Measurements from ENCODE around the gene ERC2.

Gene ERC2

GRCh38 chr3:55726501-55726775 is 741.8 kb downstream of the ERC2 start:
- H2AFZ ChIP-seq (ENCODE audit: low read length) = no peak overlapping the region
- H3K4me3 ChIP-seq (ENCODE audit: low read depth, low read length, poor library complexity, severe bottlenecking) = no peak overlapping the region
- no peaks in the 10 kb centered on the region for H3K9me3 ChIP-seq (ENCODE audit: low read length)
- H3K4me2 ChIP-seq (ENCODE audit: low read length) = peak overlapping the region; percentile 57; the same call in 1 of the 2 replicates
- H3F3A ChIP-seq (ENCODE audit: insufficient read depth, low read length) = no peaks in the 10 kb centered on the region
- no peaks in the 10 kb centered on the region for H3K27me3 ChIP-seq (ENCODE audit: insufficient read depth, low read length)
- H3K4me1 ChIP-seq (ENCODE audit: insufficient read depth, low read length, severe bottlenecking) = peaks cover 97% of the 10 kb centered on the region
- TF ChIP-seq EZH2 (IDR thresholded peaks at IDR 0.05; ENCODE audit: borderline replicate concordance, low read length) (no peak), CTCF (IDR thresholded peaks at IDR 0.05; ENCODE audit: low read length) (no peak)
- H3K27ac ChIP-seq (ENCODE audit: low read depth, low read length, poor library complexity, severe bottlenecking) = peak overlapping the region; percentile 98
- H3K79me2 ChIP-seq (ENCODE audit: insufficient read depth, low read length) = no peaks in the 10 kb centered on the region
- H3K9ac ChIP-seq (ENCODE audit: low read length) = peak overlapping the region; percentile 61
- no peaks in the 10 kb centered on the region for H4K20me1 ChIP-seq (ENCODE audit: insufficient read depth, low read length)
- H3K9me2 ChIP-seq (ENCODE audit: low read depth, low read length) = no peaks in the 10 kb centered on the region
- H3K36me3 ChIP-seq (ENCODE audit: insufficient read depth, low read length) = no peaks in the 10 kb centered on the region

GRCh38 chr3:55725681-55726500 is 742.4 kb downstream of the ERC2 start:
- no peaks in the 10 kb centered on the region for H3K27me3 ChIP-seq (ENCODE audit: insufficient read depth, low read length)
- no peaks in the 10 kb centered on the region for H3K79me2 ChIP-seq (ENCODE audit: insufficient read depth, low read length)
- H3K27ac ChIP-seq (ENCODE audit: low read depth, low read length, poor library complexity, severe bottlenecking) = peak overlapping the region; percentile 98
- no peaks in the 10 kb centered on the region for H3K9me2 ChIP-seq (ENCODE audit: low read depth, low read length)
- H3K9ac ChIP-seq (ENCODE audit: low read length) = peak overlapping the region; percentile 61
- H4K20me1 ChIP-seq (ENCODE audit: insufficient read depth, low read length) = no peaks in the 10 kb centered on the region
- peak overlapping the region; percentile 57; the same call in 1 of the 2 replicates for H3K4me2 ChIP-seq (ENCODE audit: low read length)
- H3K9me3 ChIP-seq (ENCODE audit: low read length) = no peaks in the 10 kb centered on the region
- H3K4me1 ChIP-seq (ENCODE audit: insufficient read depth, low read length, severe bottlenecking) = peaks cover 100% of the 10 kb centered on the region
- no peaks in the 10 kb centered on the region for H3K36me3 ChIP-seq (ENCODE audit: insufficient read depth, low read length)
- no peaks in the 10 kb centered on the region for H3F3A ChIP-seq (ENCODE audit: insufficient read depth, low read length)
- H2AFZ ChIP-seq (ENCODE audit: low read length) = no peak overlapping the region
- no peak for TF ChIP-seq EZH2 (IDR thresholded peaks at IDR 0.05; ENCODE audit: borderline replicate concordance, low read length)
- TF ChIP-seq CTCF (IDR thresholded peaks at IDR 0.05; ENCODE audit: low read length) = no peak
- peak overlapping the region; percentile 7 for H3K4me3 ChIP-seq (ENCODE audit: low read depth, low read length, poor library complexity, severe bottlenecking)

- H3K79me2 ChIP-seq (ENCODE audit: insufficient read depth, low read length) = no peaks in the 10 kb centered on the region
- H3K4me1 ChIP-seq (ENCODE audit: insufficient read depth, low read length, severe bottlenecking) = peaks cover 97% of the 10 kb centered on the region
- no peaks in the 10 kb centered on the region for H3K9me2 ChIP-seq (ENCODE audit: low read depth, low read length)
- peak overlapping the region; percentile 7 for H3K4me3 ChIP-seq (ENCODE audit: low read depth, low read length, poor library complexity, severe bottlenecking)
- no peaks in the 10 kb centered on the region for H3K27me3 ChIP-seq (ENCODE audit: insufficient read depth, low read length)
- peak overlapping the region; percentile 57 for H3K4me2 ChIP-seq (ENCODE audit: low read length)
- no peaks in the 10 kb centered on the region for H4K20me1 ChIP-seq (ENCODE audit: insufficient read depth, low read length)
- no peaks in the 10 kb centered on the region for H3F3A ChIP-seq (ENCODE audit: insufficient read depth, low read length)
- no peaks in the 10 kb centered on the region for H3K36me3 ChIP-seq (ENCODE audit: insufficient read depth, low read length)
- peak overlapping the region; percentile 61 for H3K9ac ChIP-seq (ENCODE audit: low read length)
- TF ChIP-seq CTCF (IDR thresholded peaks at IDR 0.05; ENCODE audit: low read length) (no peak), EZH2 (IDR thresholded peaks at IDR 0.05; ENCODE audit: borderline replicate concordance, low read length) (no peak)
- no peaks in the 10 kb centered on the region for H3K9me3 ChIP-seq (ENCODE audit: low read length)
- H2AFZ ChIP-seq (ENCODE audit: low read length) = no peak overlapping the region
- H3K27ac ChIP-seq (ENCODE audit: low read depth, low read length, poor library complexity, severe bottlenecking) = peak overlapping the region; percentile 98
Measured at GRCh38 chr3:55724821-55725220, 743.4 kb downstream of the ERC2 start.
